Pancreas (tissue), 10 donors: ENCODE results near the gene PRPF38A. TPM values are rescaled to one million over a fixed set of nuclear protein-coding genes. Genes with fewer than 3 reads are reported as not detected.
"Not testable (repeated sequence)": the region's sequence is repeated elsewhere in the genome, so short reads cannot be mapped to it uniquely, and the experiment has no call there.

Experiments used
- ATAC-seq, 4 donors: fragments of 200-7000 bp; cut with Tn5 transposase; one replicate each; pipeline versions ENCODE4 v1.8.0 to v1.9.1; 2020; ENCODE audit warnings: mild to moderate bottlenecking in 4 of 4, moderate library complexity in 4 of 4
- DNase-seq, 6 donors: peaks; one replicate each; pipeline ENCODE4 v3.0.0-alpha.2; 2020
- FAIRE-seq: peaks from 2 replicates; lab custom pipeline; 2012; peaks lifted over from hg19 to GRCh38; lab: Jason Lieb, UNC
- H3K27ac ChIP-seq, 4 donors: fragments of 200-600 bp; sonication (generic); 1 replicate in 3 of 4; 2 replicates in 1 of 4; pipeline versions ENCODE4 v1.5.0 to v1.8.0; 2020
- H3K27me3 ChIP-seq, 4 donors: fragments of 200-600 bp; one replicate each; pipeline ENCODE4 v1.8.0; 2021
- H3K36me3 ChIP-seq, 3 donors: fragments of 200-600 bp; sonication (generic) in 1 of 3; one replicate each; pipeline versions ENCODE4 v1.5.0 to v1.8.0; 2020 to 2021
- H3K4me1 ChIP-seq, 3 donors: fragments of 200-600 bp; one replicate each; pipeline ENCODE4 v1.8.0; 2021
- H3K4me3 ChIP-seq, 4 donors: fragments of 200-600 bp; sonication (generic) in 2 of 4; one replicate each; pipeline versions ENCODE4 v1.5.0 to v1.8.0; 2020 to 2021
- H3K9me3 ChIP-seq, 4 donors: fragments of 200-600 bp; one replicate each; pipeline ENCODE4 v1.8.0; 2021
- WGBS, 2 donors: extraction: QIAGEN DNeasy Blood & Tissue Kit; methylation state at CpG; one replicate each; pipeline ENCODE4 v1.1.7; 2013; 5-methylcytosine and 5-hydroxymethylcytosine counted together
- intact Hi-C, 3 donors: fragments of 100-400 bp; cut with DNase I; formaldehyde crosslinking; loops; one replicate each; pipeline versions ENCODE4 v1.11.1 to v1.14.2; 2022
- polyA plus RNA-seq, 2 donors: library from polyadenylated mRNA; stranded (reverse); fragments of 200-250 nt; gene quantifications; one replicate each; pipeline ENCODE4 v1.2.3, GENCODE V29; 2013
- total RNA-seq, 6 donors: library from RNA; stranded (reverse); fragmentation: NEBNext Ultra II Directional in 4 of 6; extraction: Animal tissue kit (Norgen Biotek cat#: 25700) in 4 of 6; gene quantifications; one replicate each; pipeline versions ENCODE4 v1.2.1 to v1.2.4, GENCODE V29; 2021 to 2023
- TF ChIP-seq, protein P1 (sequence below), 4 donors: fragments of 200-600 bp; sonication (generic) in 3 of 4; IDR thresholded peaks; one replicate each; pipeline versions ENCODE4 v1.5.0 to v1.8.0; 2021; ENCODE audit warnings: antibody characterized with exemption in 4 of 4
- donor health status: healthy with polysubstance abuse.
- donor health status: DM: no; HTN: no; CAD: no; lungs with moderate emphysema.
- donor health status: DM: no; HTN: no; CAD: no.
- donor health status: control.
- donor health status: control.
- donor health status: Bipolar disorder and iron deficiency.
- donor health status: DM: yes; HTN: yes; CAD: no.
- donor health status: DM: no; HTN: no; CAD: no.
- donor health status: DM: no; HTN: no; CAD: no.
- donor health status: DM: yes; HTN: yes; CAD: no.

Gene PRPF38A
- total and polyA plus RNA-seq, 8 donors: 7.8 to 25.6 (median 16.0) TPM

DNA sequence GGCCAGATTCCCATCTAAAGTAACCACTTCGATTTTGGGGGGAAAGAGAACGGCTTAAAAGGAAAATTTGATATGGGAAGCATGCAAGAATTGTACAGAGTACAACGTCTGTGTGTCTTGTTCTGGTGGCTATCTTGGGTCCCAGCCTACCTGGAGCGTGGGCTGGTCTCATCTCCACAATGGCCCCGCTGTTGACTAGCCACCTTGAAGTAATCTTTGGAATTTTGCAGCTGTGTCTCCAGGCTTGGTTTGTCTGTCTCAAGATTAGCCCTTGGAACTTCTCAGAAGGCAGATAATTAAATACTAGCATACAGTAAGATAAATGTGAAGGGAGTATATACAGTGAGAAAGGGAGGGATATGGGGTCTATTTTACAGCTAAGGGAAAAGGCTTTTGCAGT, 37.1 kb upstream of the PRPF38A start:
- WGBS, 2 donors: 90 to 93% methylated on average over 5 of the region's 5 CpGs
- peaks cover 0 to 2% (median 0%) of the 10 kb centered on the region in 3 donors for H3K36me3 ChIP-seq
- intact Hi-C loops: no loop called here
- H3K9me3 ChIP-seq: no peaks in the 10 kb centered on the region
- ATAC-seq (no peak), DNase-seq (no peak), FAIRE-seq (no peak)
- H3K27me3 ChIP-seq: no peaks in the 10 kb centered on the region
- peaks cover 0 to 10% (median 0%) of the 10 kb centered on the region in 3 donors for H3K4me1 ChIP-seq
- no peak overlapping the region for H3K27ac ChIP-seq
- no peak overlapping the region for H3K4me3 ChIP-seq
- TF ChIP-seq, protein P1, sequence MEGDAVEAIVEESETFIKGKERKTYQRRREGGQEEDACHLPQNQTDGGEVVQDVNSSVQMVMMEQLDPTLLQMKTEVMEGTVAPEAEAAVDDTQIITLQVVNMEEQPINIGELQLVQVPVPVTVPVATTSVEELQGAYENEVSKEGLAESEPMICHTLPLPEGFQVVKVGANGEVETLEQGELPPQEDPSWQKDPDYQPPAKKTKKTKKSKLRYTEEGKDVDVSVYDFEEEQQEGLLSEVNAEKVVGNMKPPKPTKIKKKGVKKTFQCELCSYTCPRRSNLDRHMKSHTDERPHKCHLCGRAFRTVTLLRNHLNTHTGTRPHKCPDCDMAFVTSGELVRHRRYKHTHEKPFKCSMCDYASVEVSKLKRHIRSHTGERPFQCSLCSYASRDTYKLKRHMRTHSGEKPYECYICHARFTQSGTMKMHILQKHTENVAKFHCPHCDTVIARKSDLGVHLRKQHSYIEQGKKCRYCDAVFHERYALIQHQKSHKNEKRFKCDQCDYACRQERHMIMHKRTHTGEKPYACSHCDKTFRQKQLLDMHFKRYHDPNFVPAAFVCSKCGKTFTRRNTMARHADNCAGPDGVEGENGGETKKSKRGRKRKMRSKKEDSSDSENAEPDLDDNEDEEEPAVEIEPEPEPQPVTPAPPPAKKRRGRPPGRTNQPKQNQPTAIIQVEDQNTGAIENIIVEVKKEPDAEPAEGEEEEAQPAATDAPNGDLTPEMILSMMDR (IDR thresholded peaks at IDR 0.05): no peak

DNA sequence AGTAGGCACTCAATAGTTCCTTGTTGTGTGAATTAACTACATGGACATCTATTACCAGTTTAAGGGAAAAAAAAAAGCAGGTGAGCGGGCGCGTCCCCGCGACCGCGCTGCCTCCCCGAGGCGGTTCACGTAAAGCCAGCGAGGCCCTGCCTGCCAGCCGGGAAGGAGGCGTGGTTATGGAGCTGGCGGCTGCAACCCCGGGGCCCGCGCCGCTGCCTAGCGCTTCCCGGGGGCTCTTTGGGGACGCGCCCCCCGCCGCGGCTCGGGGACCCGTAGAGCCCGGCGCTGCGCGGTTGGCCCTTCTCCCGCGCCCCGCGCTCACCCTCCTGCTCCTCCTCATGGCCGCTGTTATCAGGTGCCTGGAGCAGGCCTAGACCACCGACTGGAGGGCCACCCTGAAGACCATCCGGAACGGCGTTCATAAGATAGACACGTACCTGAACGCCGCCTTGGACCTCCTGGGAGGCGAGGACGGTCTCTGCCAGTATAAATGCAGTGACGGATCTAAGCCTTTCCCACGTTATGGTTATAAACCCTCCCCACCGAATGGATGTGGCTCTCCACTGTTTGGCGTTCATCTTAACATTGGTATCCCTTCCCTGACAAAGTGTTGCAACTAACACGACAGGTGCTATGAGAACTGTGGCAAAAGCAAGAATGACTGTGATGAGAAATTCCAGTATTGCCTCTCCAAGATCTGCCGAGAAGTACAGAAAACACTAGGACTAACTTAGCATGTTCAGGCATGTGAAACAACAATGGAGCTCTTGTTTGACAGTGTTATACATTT, 35.8 kb upstream of the PRPF38A start:
- 2 to 3% methylated on average over 51 of the region's 51 CpGs for WGBS, 2 donors
- peak overlapping the region; percentile 38 to 47 (median 42) for H3K4me3 ChIP-seq
- no peak for FAIRE-seq
- TF ChIP-seq, protein P1 (IDR thresholded peaks at IDR 0.05): no peak
- peak; percentile 22 to 52 (median 47) for ATAC-seq
- peak overlapping the region; percentile 23 to 71 (median 66) for H3K27ac ChIP-seq
- H3K4me1 ChIP-seq: peaks cover 0 to 10% (median 0%) of the 10 kb centered on the region in 3 donors
- no peaks in the 10 kb centered on the region for H3K36me3 ChIP-seq
- DNase-seq: peak; percentile 68 to 89 (median 76)
- no peaks in the 10 kb centered on the region for H3K9me3 ChIP-seq
- no peaks in the 10 kb centered on the region for H3K27me3 ChIP-seq
- intact Hi-C loops: no loop called here

DNA sequence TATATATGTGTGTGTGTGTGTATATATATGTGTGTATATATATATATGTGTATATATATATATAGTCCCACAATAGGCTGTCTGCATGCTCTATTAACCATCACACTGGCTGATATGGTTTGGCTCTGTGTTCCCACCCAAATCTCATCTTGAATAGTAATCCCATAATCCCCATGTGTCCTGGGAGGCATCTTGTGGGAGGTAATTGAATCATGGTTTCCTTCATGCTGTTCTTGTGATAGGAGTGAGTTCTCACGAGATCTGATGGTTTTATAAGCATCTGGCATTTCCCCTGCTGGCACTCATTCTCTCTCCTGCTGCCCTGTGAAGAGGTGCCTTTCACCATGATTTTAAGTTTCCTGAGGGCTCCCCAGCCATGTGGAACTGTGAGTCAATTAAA, 34.6 kb upstream of the PRPF38A start:
- DNase-seq, H3K4me1 ChIP-seq, H3K27me3 ChIP-seq, H3K27ac ChIP-seq, H3K4me3 ChIP-seq, intact Hi-C loops, FAIRE-seq, ATAC-seq, H3K36me3 ChIP-seq, H3K9me3 ChIP-seq: not testable (repeated sequence)
- WGBS, 2 donors: 73 to 74% methylated on average over 1 of the region's 1 CpG

DNA sequence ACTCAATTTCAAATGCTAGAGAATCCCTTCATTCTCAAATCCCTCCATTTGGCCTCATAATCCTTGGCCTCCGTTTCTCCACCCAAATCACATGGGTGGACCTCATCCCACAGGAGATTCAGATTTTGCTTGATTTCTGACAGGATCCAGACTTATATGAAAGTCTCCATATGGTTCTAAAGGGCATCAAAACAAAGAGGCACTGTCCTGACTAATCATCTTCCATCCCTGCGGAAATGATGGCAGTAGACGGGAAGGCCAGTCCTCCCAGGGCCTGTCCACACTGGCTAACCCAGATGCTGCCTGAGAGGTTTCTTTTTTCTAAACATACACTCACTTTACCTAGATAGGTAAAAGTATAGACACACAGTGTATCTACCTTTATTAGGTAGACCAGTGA, 19.0 kb upstream of the PRPF38A start:
- no peak overlapping the region for H3K27ac ChIP-seq
- H3K36me3 ChIP-seq: no peaks in the 10 kb centered on the region
- intact Hi-C loops: no loop called here
- DNase-seq: no peak
- TF ChIP-seq, protein P1 (IDR thresholded peaks at IDR 0.05): no peak
- 92% methylated on average over 3 of the region's 3 CpGs for WGBS, 2 donors
- no peak overlapping the region for H3K4me3 ChIP-seq
- H3K4me1 ChIP-seq: peaks cover 0 to 4% (median 0%) of the 10 kb centered on the region in 3 donors
- H3K9me3 ChIP-seq: no peaks in the 10 kb centered on the region
- no peaks in the 10 kb centered on the region for H3K27me3 ChIP-seq
- no peak for ATAC-seq
- FAIRE-seq: no peak

DNA sequence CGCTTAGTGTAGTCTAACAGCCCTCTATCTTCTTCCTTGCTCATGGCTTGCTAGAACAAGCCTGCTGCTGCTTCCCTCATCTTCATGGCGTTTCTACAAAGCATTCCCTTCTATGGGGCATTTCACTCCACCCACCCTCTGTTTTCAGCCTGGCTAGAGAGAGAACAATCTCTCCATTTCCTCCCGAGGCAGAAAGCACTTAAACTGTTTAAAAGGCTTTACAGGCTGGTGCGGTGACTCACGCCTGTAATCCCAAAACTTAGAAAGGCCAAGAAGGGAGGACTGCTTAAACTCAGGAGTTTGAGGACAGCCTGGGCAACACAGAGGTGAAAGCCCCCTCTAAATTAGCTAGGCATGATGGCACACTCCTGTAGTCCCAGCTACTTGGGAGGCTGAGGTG, 17.9 kb upstream of the PRPF38A start:
- Histone ChIP-seq H3K27me3 (no peaks in the 10 kb centered on the region), H3K4me1 (peaks cover 0 to 4% (median 0%) of the 10 kb centered on the region in 3 donors), H3K9me3 (no peaks in the 10 kb centered on the region), H3K36me3 (no peaks in the 10 kb centered on the region), H3K27ac (no peak overlapping the region), H3K4me3 (no peak overlapping the region)
- DNase-seq: no peak
- TF ChIP-seq, protein P1 (IDR thresholded peaks at IDR 0.05): no peak
- intact Hi-C loops: no loop called here
- ATAC-seq: no peak
- WGBS, 2 donors: 81 to 93% methylated on average over 5 of the region's 5 CpGs
- no peak for FAIRE-seq
